Measurements from ENCODE around the gene ARHGEF7.

- TF ChIP-seq CTCF (IDR thresholded peaks at IDR 0.05; ENCODE audit: poor library complexity) (no peak), EZH2 (IDR thresholded peaks at IDR 0.05; ENCODE audit: borderline replicate concordance) (no peak), EZH2phosphoT487 (IDR thresholded peaks at IDR 0.05; ENCODE audit: low read depth, severe bottlenecking, unreplicated experiment) (no peak)
Measured at GRCh38 chr13:111121506-111121905, 6.4 kb downstream of the ARHGEF7 start.
